ENCODE data around the gene ACOT8. TPM values are rescaled to one million over a fixed set of nuclear protein-coding genes. Genes with fewer than 3 reads are reported as not detected.
"Not testable (repeated sequence)": the region's sequence is repeated elsewhere in the genome, so short reads cannot be mapped to it uniquely, and the experiment has no call there.

Gene ACOT8
- total and polyA plus RNA-seq, 2 of the 4 experiments (the other 2 are of a cell fraction) = 29.8 to 47.5 TPM

DNA sequence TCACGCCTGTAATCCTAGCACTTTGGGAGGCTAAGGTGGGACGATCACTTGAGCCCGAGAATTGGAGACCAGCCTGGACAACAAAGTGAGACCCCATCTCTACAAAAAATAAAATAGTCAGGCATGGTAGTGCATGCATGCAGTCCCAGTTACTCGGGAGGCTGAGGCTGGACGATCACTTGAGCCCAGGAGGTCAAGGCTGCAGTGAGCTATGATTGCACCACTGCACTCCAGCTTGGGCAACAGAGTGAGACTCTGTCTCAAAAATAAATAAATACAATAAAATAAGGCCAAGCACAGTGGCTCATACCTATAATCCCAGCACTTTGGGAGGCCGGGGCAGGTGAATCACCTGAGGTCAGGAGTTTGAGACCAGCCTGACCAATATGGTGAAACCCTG lies 44.1 kb upstream of the ACOT8 start:
- H3K18ac ChIP-seq (ENCODE audit: low read depth, low read length); H3K14ac ChIP-seq (replicated peaks; ENCODE audit: low read depth, low read length); BruUV-seq (replicated peaks); H2AFZ ChIP-seq (replicated peaks; ENCODE audit: low read length, poor library complexity); H2BK15ac ChIP-seq (ENCODE audit: low read depth, low read length); DNase-seq; dilution Hi-C loops (cut with HindIII; ENCODE audit: low sequenced_read_pairs, unreplicated experiment); H3K4me1 ChIP-seq (ENCODE audit: control insufficient read depth, insufficient read depth, low read length); H3K27ac ChIP-seq (ENCODE audit: insufficient read depth, low read length); H4K5ac ChIP-seq (ENCODE audit: low read depth, low read length); H3K56ac ChIP-seq (ENCODE audit: extremely low read depth, insufficient read depth, low read length); H3K4me3 ChIP-seq (ENCODE audit: insufficient read depth, low read depth, low read length); H3K27me3 ChIP-seq (ENCODE audit: control insufficient read depth, insufficient read depth, low read length); H2BK20ac ChIP-seq (ENCODE audit: low read depth, low read length); CTCF ChIA-PET; H4K8ac ChIP-seq (ENCODE audit: low read depth in 2 of 2, low read length in 2 of 2); H2BK120ac ChIP-seq (ENCODE audit: low read depth, low read length); intact Hi-C loops (cut with micrococcal nuclease); H3K4ac ChIP-seq (ENCODE audit: low read depth, low read length); H3K79me1 ChIP-seq (ENCODE audit: low read depth in 1 of 2, low read length in 2 of 2); H3K23ac ChIP-seq (ENCODE audit: low read depth, low read length); H4K91ac ChIP-seq (ENCODE audit: insufficient read depth, low read depth, low read length); H4K20me1 ChIP-seq (ENCODE audit: insufficient read depth, low read length); H2BK5ac ChIP-seq (ENCODE audit: low read depth, low read length, poor library complexity, severe bottlenecking); H3K9ac ChIP-seq (ENCODE audit: low read depth, low read length); H2AK9ac ChIP-seq (replicated peaks; ENCODE audit: low read depth, low read length, poor library complexity); H3K4me2 ChIP-seq (ENCODE audit: low read depth, low read length); H3K9me3 ChIP-seq (ENCODE audit: control insufficient read depth, insufficient read depth, low read length); H2AK5ac ChIP-seq (ENCODE audit: low read depth, low read length); ATAC-seq (ENCODE audit: low read depth): not testable (repeated sequence)
- peaks cover 12% of the 10 kb centered on the region for H3K9me1 ChIP-seq (ENCODE audit: insufficient read depth, low read length)
- in situ Hi-C loops (cut with MboI; ENCODE audit: low sequenced_read_pairs) = loop anchor here (25.0 kb wide), 1 partner anchor 564 kb away; the partner anchor contains the start of gene SDC4
- WGBS, 2 experiments (ENCODE audit: extremely low coverage in 2 of 2, insufficient read length in 1 of 2) = no CpG with 5 or more reads among the region's 6 CpGs
- POLR2A ChIA-PET (ENCODE audit: unreplicated experiment) = interaction anchor here (0.7 kb wide), 1 partner anchor 12 kb away, joined by 10 read pairs; no protein-coding TSS in a partner anchor
- H3K36me3 ChIP-seq (ENCODE audit: control insufficient read depth, insufficient read depth, low read length) = peaks cover 53% of the 10 kb centered on the region

Data from IMR-90 (cell line).